NOMO-1 treated with dmso at 0.1 percent for 144 hours (cell line): ENCODE results near the gene OPRPN.

Experiments used
- DNase-seq: peaks from one replicate; lab custom pipeline; 2025; ENCODE audit not compliant: unreplicated experiment; lab: John Stamatoyannopoulos, UW

The OPRPN gene, protein sequence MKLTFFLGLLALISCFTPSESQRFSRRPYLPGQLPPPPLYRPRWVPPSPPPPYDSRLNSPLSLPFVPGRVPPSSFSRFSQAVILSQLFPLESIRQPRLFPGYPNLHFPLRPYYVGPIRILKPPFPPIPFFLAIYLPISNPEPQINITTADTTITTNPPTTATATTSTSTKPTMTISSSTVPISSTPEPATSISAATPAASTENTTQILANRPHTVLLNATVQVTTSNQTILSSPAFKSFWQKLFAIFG

DNA sequence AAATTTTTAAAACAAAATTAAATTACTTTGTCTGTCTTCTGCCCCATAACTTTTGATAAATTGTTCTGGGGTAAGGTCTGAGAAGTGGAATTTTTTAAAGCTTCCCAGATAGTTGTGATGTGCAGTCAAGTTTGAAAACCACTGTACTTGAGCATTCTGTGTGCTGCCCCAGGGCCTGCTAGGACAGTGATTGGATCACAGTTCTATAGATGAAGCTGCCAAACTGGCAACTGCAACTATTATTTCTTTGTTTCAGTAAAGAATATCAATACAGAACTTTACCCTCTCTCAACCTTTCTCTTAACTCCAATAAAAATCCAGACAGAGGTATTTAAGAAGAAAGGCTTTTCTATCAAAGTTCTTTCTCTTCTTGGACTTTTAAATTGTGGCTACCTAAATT lies at the start of gene OPRPN:
Gene OPRPN (plus strand): TSS at position 361 of the 400 bp plus-strand sequence. CDS start 1,346 bp downstream, outside the sequence.
- no peak for DNase-seq

DNA sequence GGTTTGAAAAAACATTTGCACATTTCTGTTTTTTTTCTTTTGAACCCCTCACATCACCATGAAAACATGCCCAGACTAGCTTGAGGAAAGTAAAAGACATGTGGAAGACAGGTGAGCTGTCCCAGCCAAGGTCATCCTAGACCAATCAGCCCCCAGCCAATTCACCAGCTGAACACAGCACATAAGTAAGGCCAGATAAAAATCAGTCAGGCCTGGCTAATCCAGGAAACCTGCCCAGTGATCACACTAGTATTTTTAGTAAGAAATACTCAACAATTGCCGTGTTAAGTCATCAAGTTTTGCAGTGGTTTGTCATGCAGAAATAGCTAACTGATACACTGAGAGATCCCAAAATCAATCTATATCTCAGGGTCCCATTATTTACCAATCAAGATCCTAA lies 41.6 kb upstream of the OPRPN start:
- no peak for DNase-seq

DNA sequence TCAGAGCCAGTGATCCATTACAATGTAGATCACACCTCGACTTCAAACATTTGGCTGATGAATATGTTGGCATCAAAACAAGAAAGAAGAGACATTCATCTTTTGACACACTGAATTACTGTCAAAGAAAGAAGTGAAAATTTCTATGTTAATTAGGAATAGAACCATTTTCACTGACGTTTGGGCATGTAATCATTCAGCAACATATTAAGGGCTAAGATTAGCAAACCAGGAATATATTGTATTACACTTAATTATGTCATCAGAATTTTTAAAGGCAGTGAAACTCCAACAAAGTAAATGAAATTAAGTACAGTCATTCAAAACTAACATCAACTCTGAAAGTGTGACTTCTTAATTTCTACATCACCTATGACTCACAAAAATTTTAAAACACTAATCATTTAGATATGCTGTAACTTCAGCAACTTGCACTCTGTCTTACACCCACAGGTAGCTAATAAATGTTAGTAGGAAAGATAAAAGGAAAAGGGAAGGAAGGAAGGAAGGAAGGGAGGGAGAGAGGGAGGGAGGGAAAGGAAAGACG lies 38.6 kb upstream of the OPRPN start:
- DNase-seq: no peak

DNA sequence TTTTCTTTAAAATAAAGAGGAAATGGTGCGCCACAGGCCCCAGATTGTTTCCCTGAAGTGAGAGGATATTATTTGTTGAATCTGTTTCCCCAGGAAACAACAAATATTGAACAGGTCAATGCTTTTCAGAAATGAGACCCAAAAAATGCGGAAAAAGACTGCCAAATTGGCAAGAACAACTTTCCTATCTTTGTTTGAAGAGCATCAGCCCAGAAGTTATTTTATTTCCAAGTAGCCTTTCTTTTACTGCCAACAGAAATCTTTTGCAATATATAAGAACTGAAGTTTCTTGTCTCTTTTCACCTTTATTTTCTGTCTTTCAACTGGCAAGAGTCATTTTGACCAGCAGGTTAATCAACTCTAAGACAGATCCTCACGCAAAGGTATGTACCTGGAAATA lies 37.3 kb upstream of the OPRPN start, which contains the start of gene SMR3A:
Gene SMR3A (plus strand): TSS at position 301 of the 400 bp plus-strand sequence. CDS start 1,356 bp downstream, outside the sequence.
- DNase-seq: no peak

DNA sequence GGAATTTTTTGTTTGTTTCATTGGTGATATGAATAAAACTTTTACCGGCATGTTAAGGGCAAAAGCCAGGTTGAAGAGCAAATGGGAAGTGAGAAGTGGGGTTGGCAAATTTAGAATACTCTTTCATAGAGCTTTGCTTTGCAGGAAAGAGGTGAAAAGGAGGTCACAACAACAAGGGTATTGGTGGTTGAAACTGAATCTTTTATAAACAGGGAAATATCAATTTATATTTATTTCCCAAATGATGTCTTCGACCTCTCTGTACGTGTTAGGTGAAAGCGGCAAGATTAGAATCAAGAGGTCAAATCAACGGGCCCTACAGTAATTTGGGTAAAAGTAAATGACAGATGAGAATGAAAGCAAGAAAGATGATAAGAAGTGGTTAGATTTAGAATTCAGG lies 33.7 kb upstream of the OPRPN start:
- no peak for DNase-seq

DNA sequence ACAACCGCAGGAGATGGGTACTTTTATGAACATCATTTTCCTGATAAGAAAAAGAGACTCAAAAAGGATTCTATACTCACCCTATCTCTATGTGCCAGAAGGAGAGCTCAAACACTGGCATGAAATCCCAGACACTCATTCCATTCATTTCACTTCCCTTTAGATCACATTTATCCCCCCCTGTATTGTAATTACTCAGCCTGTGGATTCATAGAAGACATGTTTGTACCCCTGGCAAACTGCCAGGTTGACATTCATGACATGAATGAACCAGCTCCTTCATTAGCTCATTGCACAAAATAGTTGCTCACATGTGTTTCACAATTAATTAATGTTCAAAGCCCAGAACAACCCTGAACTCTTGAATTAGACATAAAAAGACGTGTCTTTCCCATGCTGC lies 32.3 kb upstream of the OPRPN start:
- no peak for DNase-seq

DNA sequence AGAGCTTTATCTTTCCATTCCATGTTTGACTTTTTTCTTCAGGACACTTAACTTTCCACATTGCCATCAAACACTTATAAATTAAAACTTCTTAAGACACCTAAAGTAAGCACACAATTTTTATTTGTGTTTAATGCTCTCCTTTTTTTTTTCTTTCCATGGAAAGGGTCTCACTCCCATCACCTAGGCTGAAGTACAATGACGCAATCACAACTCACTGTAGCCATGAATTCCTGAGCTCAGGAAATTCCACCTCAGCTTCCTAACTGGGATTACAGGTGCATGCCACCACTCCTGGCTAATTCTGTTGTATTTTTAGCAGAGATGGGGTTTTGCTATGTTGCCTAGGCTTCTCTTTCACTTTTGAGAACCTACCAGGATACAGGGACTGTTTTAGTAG lies 29.9 kb upstream of the OPRPN start:
- no peak for DNase-seq

DNA sequence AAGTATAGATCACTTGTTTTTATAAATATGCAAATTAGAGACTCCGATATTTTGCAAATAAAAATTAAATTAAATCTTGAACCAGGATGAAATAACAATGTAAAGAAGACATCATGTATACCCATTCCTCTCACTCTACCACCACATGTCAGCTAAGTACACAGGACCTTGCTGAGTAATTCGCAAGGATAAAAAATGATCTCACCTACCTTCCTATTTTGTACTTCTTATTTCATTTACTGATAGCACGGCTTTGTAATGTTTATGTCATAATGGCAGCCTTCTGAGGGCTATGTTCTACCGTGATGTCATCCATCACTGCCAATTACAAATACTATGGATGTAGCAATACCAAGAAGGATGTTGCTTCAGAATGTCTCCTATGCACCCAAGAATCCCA lies 25.8 kb upstream of the OPRPN start:
- no peak for DNase-seq

DNA sequence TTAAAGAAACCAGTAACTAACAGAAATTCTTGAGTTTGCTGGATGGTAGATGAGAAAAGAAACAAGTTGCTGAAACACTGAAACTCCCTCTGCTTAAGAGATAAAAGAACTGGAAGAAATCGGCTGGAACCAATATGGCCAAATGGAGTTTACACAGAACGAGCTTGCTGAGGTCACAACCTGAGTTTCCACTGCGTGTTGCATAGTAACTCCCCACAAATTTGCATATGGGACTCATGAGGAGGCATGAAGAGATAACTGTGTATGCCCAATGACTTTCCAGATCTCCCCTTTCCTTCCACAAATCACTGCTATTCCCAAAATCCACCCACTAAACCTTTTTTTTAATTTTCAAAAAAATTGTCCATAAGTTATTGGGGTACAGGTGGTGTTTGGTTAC lies 25.0 kb upstream of the OPRPN start:
- no peak for DNase-seq

DNA sequence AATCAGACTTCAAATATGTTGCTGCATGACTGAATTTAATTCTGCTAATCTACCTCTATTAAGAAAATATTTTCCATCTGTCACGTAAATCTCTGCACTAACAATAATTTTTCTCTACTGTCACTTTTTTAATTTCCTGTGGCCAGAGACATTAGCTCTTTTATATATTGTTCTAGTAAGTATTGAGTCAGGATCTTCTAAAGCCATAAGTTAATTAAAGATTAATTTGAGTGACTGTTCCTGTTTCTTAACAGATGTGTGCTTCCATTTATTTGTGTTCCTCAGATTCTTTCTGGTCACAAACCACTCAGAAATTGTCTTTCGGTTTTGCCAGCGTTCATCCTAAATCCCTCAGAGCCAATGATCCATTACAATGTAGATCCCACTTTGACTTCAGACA lies 17.2 kb upstream of the OPRPN start:
- no peak for DNase-seq

DNA sequence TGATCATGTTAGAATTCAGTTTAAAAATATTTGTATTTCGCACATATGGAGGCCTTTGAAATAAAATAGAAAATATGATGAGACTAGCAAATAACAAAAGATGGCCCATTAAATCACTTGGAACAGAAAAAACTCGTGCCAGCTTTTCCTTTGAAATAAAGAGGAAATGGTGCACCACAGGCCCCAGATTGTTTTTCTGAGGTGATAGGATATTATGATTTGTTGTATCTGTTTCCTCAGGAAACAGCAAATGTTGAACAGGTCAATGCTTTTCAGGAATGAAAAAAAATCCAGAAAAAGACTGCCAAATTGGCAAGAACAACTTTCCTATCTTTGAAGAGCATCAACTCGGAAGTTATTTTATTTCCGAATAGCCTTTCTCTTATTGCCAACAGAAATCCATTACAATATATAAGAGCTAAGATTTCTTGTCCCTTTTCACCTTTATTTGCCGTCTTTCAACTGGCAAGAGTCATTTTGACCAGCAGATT lies 15.0 kb upstream of the OPRPN start, which contains the start of gene SMR3B:
Gene SMR3B (plus strand): TSS at position 441 of the 491 bp plus-strand sequence. CDS start 1,380 bp downstream, outside the sequence.
- DNase-seq: no peak

DNA sequence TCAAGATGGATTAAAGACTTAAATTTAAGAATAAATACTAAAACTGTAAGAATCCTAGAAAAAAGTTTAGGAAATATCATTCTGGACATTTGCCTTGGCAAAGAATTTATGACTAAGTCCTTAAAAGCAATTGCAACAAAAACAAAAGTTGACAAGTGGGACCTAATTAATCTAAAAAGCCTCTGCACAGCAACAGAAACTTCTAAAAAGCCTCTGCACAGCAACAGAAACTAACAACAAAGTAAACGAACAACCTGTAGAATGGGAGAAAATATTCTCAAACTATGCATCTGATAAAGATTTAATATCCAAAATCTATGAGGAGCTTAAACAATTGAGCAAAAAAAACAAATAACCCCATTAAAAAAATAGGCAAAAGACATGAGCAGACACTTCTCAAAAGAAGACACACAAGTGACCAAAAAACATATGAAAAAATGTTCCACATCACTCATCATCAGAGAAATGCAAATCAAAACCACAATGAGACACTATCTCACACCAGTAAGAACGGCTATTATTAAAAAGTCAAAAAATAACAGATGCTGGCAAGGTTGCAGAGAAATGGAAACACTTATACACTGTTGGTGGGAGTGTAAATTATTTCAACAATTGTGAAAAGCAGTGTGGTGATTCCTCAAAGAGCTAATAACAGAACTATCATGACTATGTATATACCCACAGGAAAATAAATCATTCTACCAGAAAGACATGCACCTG lies 5.5 kb upstream of the OPRPN start:
- no peak for DNase-seq

DNA sequence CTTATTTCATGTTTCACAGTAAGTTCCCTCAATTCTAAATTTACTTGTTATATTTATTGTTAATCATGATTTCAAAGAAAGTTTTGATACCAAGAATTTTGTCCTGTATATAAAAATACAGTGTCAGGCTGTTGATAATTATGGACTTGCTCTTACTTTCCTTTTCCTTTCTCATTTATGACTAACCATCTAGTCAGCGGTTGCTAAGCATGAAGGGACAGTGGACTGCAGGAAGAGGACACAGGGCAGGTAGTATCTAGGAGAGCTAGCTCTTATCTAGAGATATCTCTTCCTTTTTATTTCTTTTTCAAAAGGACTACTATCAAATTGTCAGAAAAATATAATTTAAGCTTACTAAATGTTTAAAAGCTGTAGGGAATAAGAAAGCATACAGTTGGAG lies 1.6 kb downstream of the OPRPN start:
- DNase-seq: no peak

DNA sequence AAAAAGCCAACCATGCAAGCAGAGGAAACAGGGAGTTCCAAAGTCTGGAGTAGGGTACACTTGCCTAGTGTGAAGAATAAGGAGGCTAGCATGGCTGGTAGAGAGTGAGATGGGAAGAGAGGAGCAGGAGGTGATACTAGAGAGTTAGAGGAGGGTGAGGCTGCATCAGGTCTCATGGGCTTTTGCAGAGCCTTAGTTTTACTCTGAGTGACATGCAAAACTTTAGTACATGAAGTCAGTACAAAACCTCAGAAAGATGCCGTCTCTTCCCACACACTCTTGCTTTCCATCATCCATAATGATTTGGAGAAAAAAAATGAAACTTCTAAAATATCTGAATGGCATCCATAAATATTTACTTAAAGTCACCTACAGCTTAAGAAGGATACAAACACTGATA lies 5.0 kb downstream of the OPRPN start:
- no peak for DNase-seq

DNA sequence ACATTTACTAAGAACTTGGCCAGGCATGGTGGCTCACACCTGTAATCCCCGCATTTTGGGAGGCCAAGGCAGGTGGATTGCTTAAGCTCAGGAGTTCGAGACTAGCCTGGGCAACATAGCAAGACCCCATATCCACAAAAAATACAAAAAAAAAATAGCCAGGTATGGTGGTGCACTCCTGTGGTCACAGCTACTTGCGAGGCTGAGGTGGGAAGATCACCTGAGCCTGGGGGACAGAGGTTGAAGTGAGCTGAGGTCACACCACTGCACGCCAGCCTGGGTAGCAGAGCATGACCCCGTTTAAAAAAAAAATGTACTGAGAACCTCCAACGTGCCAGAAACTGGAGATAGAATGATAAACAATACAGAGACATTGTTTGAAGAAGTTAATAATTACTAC lies 8.0 kb downstream of the OPRPN start:
- DNase-seq: no peak

DNA sequence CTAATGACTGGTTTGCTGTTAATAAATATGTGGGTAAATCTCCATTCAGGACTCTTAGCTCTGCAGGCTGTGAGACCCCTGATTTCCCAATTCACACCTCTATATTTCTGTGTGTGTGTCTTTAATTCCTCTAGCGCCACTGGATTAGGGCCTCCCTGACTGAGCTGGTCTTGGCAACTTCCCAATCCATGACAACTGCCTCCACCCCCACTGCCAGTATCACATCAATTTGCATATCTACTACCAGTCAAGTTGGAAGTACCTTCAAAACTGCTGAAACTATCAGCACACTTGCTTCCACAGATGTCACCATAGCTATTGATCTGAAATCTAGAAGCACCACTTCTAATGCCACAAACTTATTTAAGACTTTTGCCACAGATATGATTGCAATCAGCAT lies 27.6 kb downstream of the OPRPN start:
- DNase-seq: no peak

DNA sequence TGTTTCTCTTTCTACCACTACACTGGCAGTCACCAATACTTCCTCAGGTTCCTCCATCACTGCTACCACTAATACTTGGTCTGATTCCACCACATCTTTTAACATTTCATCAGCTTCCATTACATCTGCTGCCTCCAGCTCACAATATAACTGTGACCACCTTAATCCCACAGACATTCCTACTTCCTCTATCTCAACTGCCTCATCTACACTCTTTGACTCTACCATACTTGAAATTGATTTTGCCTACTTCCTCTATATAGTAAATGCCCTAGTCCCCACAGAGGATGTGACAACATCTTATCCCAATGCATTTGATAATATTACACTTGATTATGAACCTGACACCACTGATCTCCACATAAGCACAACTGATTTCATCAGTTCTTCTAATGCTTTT lies 29.0 kb downstream of the OPRPN start:
- no peak for DNase-seq

DNA sequence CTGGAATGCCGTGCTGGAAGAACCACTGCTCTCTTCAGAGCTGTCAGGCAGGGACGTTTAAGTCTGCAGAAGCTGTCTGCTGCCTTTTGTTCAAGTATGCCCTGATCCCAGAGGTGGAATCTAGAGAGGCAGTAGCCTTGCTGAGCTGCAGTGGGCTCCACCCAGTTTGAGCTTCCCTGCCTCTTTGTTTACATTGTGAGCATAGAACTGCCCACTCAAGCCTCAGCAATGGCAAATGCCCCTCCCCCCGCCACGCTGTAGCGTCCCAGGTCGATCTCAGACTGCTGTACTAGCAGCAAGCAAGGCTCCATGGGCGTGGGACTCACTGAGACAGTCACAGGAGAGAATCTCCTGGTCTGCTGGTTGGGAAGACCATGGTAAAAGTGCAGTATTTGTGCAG lies 39.5 kb downstream of the OPRPN start:
- no peak for DNase-seq

DNA sequence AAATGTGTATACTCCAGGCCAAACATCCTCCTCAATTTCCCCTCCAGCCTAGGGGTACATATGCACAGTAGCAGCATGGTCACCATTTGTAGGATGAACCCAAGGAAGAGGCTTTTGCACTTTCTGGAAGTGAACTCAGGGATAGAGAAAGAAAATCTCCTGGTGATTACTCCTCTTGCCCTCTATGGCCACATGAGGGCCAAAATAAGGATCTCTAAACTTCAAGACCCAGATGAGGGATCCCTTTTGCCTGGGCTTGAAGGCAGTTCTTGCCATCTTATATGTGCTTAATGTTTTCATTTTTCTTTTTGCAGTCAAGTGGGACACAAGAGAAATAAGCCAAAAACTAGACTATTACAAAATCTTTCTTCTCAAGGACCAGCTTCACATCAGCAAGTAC lies 44.7 kb downstream of the OPRPN start:
- DNase-seq: no peak

DNA sequence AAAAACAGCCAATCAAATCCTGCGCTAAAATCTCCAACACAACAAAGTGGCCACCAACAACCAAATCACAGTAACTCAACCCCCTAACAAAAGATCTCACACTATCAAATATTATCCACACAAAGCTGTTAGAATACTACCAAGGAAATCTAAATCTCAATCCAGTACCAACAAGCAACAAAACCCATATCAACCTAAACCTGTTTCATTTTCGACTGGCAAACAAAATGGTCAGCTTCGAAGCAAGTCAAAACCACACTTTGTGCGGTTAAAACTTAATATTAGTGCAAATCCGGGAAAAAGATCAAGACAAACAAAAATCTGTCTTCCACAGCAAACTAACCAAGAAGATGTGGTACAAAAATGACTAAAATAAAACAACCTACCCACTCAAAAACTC lies 45.6 kb downstream of the OPRPN start:
- no peak for DNase-seq

DNA sequence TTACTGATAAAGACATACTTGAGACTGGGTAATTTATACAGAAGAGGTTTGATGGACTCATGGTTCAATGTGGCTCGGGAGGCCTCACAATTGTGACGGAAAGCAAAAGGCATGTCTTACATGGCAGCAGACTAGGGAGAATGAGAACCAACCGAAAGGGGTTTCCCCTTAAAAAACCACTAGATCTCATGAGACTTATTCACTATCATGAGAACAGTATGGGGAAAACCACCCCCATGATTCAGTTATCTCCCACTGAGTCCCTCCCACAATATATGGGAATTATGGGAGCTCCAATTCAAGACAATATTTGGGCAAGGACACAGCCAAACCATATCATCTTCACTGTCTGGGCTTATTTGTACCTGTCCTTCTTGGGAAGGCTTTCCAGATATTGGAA lies 51.5 kb downstream of the OPRPN start:
- no peak for DNase-seq

DNA sequence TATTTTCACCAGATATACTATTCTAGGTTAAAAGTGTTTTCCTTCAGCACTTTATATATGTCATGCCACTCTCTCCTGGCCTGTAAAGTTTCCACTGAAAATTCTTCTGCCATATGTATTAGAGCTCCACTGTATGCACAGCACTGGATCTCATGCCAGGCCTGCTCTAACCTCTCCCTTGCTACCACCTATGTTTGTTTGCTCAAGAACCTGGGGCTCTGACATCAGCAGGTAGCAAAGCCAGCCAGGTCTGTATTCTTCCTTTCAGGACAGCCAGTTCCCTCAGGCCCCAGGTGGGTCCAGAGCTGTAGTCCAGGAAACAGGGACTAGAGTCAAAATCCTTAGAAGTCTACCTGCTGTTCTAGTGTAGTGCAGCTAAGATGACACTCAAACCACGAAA lies 55.2 kb downstream of the OPRPN start:
- no peak for DNase-seq
